ENCODE data around the gene RGS2. TPM values are rescaled to one million over a fixed set of nuclear protein-coding genes. Genes with fewer than 3 reads are reported as not detected.

Gene RGS2
- polyA plus RNA-seq, 1 donor = 116 TPM

DNA sequence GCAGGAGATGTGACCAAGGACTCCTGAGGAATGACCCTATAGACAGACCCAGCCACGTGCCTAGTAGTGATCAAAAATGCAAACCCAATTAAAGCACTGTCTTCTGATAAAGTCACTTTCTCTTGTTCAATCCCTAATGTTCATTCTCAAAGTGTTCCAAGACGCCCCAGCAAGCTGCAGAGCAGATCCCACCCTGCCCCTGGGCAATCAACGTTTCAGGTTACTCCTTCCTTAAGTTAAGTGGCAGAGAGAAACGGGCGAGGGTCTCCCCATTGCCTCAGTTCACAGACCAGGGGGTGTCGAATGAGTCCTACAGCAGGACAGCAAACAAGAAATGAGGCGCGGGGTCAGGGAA lies 699 bp upstream of the RGS2 start:
- Histone ChIP-seq H3K27me3 (ENCODE audit: control insufficient read depth, insufficient read depth, low read length) (no peaks in the 10 kb centered on the region), H3K27ac (ENCODE audit: low read length) (peak overlapping the region; percentile 26), H3K36me3 (ENCODE audit: control insufficient read depth, insufficient read depth, low read length) (peaks cover 11% of the 10 kb centered on the region), H3K9me3 (ENCODE audit: control insufficient read depth, low read depth, low read length) (no peaks in the 10 kb centered on the region), H3K4me3 (ENCODE audit: low read length) (peak overlapping the region; percentile 90), H3K4me1 (ENCODE audit: control insufficient read depth, insufficient read depth, low read length) (peaks cover 25% of the 10 kb centered on the region)
- WGBS (ENCODE audit: insufficient coverage, low lambda C conversion rate) = no CpG with 5 or more reads among the region's 8 CpGs
- DNase-seq = peak in 1 of 2 donors; percentile 64

DNA sequence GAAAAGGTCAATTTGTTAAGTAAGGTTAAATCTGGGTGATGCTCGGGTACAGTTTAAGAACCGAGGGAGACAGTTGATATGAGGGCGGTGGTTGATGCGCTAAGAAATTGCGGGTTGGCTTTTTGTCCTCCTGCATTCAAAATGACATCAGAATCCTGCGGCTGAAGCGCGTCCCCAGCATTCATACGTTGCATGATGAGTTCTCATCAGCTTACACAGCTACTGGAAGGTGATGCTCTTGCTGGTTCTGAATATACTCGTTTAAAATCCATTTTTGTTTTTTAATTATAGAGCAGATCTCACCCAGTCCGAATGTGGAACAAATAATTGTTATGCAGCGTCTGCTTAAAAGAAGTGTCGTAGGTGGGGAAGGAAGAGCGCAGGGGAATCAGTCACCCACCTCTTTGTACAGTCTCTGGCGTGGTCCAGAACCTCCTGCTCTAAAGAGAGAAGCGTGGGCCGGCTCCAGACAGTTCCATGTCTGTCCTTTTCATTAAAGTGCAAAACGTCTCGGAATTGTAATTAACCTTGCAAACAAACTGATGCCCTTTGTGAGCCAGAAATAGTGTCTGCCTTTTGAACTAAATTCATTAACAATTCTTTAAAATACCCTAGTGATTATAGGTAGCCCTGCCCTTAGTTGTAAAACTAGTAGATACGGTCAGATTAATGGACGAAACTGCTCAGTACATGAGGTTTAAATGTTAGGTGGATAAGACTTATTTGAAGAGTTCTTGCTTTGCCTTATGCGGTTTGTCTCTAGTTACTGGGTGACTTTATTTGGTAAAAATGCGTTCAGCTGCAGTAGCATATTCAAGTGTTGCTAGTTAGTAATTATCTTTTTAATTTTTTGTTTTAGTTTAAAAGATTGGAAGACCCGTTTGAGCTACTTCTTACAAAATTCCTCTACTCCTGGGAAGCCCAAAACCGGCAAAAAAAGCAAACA lies 741 bp downstream of the RGS2 start:
- Histone ChIP-seq H3K27me3 (ENCODE audit: control insufficient read depth, insufficient read depth, low read length) (no peaks in the 10 kb centered on the region), H3K36me3 (ENCODE audit: control insufficient read depth, insufficient read depth, low read length) (peaks cover 11% of the 10 kb centered on the region), H3K4me3 (ENCODE audit: low read length) (peak overlapping the region; percentile 90), H3K9me3 (ENCODE audit: control insufficient read depth, low read depth, low read length) (no peaks in the 10 kb centered on the region), H3K4me1 (ENCODE audit: control insufficient read depth, insufficient read depth, low read length) (peaks cover 25% of the 10 kb centered on the region), H3K27ac (ENCODE audit: low read length) (peak overlapping the region; percentile 78)
- 5% methylated on average over 6 of the region's 25 CpGs for WGBS (ENCODE audit: insufficient coverage, low lambda C conversion rate)
- DNase-seq = peak in 1 of 2 donors; percentile 31

DNA sequence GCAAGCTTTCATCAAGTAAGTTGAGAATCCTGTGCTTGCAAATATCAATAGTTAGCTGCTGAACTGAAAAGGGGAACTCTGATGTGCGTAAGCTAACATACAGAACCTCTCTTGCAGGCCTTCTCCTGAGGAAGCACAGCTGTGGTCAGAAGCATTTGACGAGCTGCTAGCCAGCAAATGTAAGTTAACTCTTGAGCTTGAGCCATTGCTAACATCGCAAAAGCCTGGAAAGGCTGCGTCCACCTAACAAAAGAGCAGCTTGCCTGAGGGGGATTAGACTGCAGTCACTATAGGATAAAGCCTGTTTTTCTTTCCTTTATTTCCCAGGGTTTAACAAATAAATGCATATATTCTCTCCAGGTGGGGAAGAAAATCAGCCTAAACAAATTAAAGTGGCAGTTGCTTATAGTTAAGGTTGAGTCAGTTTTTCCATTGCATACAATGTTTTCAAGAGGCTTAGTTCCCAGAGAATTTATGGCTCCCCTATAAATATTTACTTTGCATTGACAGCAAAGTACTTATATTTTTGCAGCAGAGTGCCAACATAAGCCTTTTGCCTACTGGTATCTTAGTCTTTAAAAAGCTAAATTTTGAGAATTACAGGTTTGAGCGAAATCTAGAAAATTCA lies 1.5 kb downstream of the RGS2 start:
- peak; percentile 31 to 67 for DNase-seq
- no CpG with 5 or more reads among the region's 5 CpGs for WGBS (ENCODE audit: insufficient coverage, low lambda C conversion rate)
- peaks cover 25% of the 10 kb centered on the region for H3K4me1 ChIP-seq (ENCODE audit: control insufficient read depth, insufficient read depth, low read length)

DNA sequence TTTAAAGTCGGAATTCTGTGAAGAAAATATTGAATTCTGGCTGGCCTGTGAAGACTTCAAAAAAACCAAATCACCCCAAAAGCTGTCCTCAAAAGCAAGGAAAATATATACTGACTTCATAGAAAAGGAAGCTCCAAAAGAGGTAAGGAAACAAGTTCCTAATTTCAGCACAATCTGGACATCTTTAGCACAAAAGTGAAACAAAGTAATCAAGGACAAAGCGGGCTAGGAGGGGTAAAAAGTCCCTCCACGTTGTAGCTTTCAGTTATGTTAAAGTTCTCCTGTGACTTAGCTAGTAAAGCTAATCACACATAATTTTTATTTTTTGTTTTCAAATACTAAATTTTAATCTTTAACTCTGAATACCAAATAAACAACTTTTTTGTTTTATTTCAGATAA lies 2.2 kb downstream of the RGS2 start:
- WGBS (ENCODE audit: insufficient coverage, low lambda C conversion rate) = no CpG with 5 or more reads among the region's 3 CpGs
- peak overlapping the region; percentile 78 for H3K27ac ChIP-seq (ENCODE audit: low read length)
- H3K27me3 ChIP-seq (ENCODE audit: control insufficient read depth, insufficient read depth, low read length) = no peaks in the 10 kb centered on the region
- no peaks in the 10 kb centered on the region for H3K9me3 ChIP-seq (ENCODE audit: control insufficient read depth, low read depth, low read length)
- H3K4me3 ChIP-seq (ENCODE audit: low read length) = peak overlapping the region; percentile 90
- peak in 1 of 2 donors; percentile 13 for DNase-seq
- peaks cover 11% of the 10 kb centered on the region for H3K36me3 ChIP-seq (ENCODE audit: control insufficient read depth, insufficient read depth, low read length)
- peaks cover 25% of the 10 kb centered on the region for H3K4me1 ChIP-seq (ENCODE audit: control insufficient read depth, insufficient read depth, low read length)

More for the DNA sequence above, 1.5 kb downstream of the RGS2 start:
- no peaks in the 10 kb centered on the region for H3K9me3 ChIP-seq (ENCODE audit: control insufficient read depth, low read depth, low read length)
- H3K27ac ChIP-seq (ENCODE audit: low read length) = peak overlapping the region; percentile 78
- H3K27me3 ChIP-seq (ENCODE audit: control insufficient read depth, insufficient read depth, low read length) = no peaks in the 10 kb centered on the region
- peaks cover 11% of the 10 kb centered on the region for H3K36me3 ChIP-seq (ENCODE audit: control insufficient read depth, insufficient read depth, low read length)
- peak overlapping the region; percentile 90 for H3K4me3 ChIP-seq (ENCODE audit: low read length)

DNA sequence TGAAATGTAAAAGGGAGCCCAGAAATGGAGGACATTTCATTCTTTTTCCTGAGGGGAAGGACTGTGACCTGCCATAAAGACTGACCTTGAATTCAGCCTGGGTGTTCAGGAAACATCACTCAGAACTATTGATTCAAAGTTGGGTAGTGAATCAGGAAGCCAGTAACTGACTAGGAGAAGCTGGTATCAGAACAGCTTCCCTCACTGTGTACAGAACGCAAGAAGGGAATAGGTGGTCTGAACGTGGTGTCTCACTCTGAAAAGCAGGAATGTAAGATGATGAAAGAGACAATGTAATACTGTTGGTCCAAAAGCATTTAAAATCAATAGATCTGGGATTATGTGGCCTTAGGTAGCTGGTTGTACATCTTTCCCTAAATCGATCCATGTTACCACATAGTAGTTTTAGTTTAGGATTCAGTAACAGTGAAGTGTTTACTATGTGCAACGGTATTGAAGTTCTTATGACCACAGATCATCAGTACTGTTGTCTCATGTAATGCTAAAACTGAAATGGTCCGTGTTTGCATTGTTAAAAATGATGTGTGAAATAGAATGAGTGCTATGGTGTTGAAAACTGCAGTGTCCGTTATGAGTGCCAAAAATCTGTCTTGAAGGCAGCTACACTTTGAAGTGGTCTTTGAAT lies 2.9 kb downstream of the RGS2 start:
- WGBS (ENCODE audit: insufficient coverage, low lambda C conversion rate) = 100% methylated on average over 1 of the region's 6 CpGs
- H3K9me3 ChIP-seq (ENCODE audit: control insufficient read depth, low read depth, low read length) = no peaks in the 10 kb centered on the region
- peaks cover 25% of the 10 kb centered on the region for H3K4me1 ChIP-seq (ENCODE audit: control insufficient read depth, insufficient read depth, low read length)
- H3K4me3 ChIP-seq (ENCODE audit: low read length) = no peak overlapping the region
- peaks cover 11% of the 10 kb centered on the region for H3K36me3 ChIP-seq (ENCODE audit: control insufficient read depth, insufficient read depth, low read length)
- peak overlapping the region; percentile 78 for H3K27ac ChIP-seq (ENCODE audit: low read length)
- peak in 1 of 2 donors; percentile 55 for DNase-seq
- no peaks in the 10 kb centered on the region for H3K27me3 ChIP-seq (ENCODE audit: control insufficient read depth, insufficient read depth, low read length)

DNA sequence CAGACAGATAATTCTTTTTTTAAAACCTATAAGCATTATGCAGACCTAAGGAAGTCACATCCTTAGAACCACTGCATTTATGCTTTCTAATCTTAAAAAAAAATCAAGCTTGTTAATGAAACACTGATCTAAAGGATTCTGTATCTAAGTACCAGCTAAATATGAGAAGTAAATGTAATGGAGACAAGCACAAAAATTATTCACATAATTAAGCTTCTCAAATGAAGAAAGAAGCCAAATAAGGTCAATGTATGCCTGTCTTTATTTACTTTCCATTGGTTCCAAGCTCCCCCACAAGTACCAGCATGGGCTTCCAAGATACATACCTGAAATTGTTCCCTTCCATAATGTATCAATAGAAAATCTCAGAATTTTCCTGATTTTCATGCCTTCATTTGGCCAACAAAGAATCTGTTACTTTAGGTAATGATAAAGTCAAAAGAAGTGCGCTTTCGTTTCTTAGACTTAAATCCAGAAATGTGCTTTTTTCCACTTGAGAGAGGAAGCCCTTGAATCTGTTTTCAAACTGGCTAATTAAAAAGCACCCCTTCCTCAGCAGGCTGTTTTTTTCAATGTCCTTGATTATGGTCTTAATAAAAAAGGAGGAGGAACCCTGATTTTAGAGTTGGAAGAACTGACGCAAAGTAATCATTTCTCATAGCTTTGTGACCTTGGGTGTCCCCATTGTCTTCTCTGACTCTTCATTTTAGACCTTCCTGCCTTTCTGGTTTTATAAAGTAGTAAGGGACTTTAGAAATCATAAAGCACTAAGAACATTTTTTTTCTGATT lies 3.8 kb downstream of the RGS2 start:
- Histone ChIP-seq H3K36me3 (ENCODE audit: control insufficient read depth, insufficient read depth, low read length) (peaks cover 11% of the 10 kb centered on the region), H3K9me3 (ENCODE audit: control insufficient read depth, low read depth, low read length) (no peaks in the 10 kb centered on the region), H3K4me3 (ENCODE audit: low read length) (no peak overlapping the region)

DNA sequence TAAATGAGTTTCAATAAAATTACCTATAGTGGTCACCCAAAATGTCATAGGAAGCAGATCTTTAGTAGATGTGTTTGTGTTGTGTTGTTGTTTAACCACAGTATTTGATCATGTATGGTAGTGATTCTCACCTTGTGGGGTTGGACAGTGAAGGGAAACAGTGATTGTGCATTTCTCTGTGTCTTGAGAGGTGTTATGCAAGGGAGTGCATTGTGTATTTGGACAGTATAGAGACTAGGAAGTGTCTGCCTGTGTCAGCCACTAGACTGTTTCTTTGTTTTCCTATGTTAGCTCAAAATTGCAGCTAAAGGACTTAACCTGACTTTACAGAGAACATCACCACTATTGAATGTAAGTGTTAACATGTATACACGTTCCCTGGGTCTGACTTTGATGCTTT lies 6.0 kb downstream of the RGS2 start:
- H3K27me3 ChIP-seq (ENCODE audit: control insufficient read depth, insufficient read depth, low read length) = no peaks in the 10 kb centered on the region

More for the DNA sequence above, 3.8 kb downstream of the RGS2 start:
- H3K4me1 ChIP-seq (ENCODE audit: control insufficient read depth, insufficient read depth, low read length) = peaks cover 23% of the 10 kb centered on the region
- WGBS (ENCODE audit: insufficient coverage, low lambda C conversion rate) = 100% methylated on average over 1 of the region's 3 CpGs
- H3K27me3 ChIP-seq (ENCODE audit: control insufficient read depth, insufficient read depth, low read length) = no peaks in the 10 kb centered on the region
- DNase-seq = no peak
- no peak overlapping the region for H3K27ac ChIP-seq (ENCODE audit: low read length)

DNA sequence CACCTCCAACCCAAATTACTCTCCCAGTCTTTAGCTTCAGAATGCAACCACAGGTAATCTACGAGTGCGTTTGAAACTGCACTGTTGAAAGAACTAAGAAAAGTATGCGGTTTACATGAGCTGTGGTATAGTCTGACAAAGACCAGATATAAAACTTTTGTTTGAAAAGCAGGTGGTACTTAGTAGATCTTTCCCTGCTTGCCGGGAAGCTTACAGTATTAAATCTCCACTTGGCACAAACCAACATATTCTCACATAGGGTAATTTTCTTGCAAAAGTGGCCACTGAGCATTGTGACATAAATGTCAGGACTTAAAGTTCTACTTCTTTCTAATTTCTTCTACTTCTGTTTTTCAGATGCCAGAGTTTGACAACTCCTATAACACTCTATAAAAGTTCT lies 8.4 kb downstream of the RGS2 start:
- H3K4me3 ChIP-seq (ENCODE audit: low read length) = no peak overlapping the region
- no peaks in the 10 kb centered on the region for H3K27me3 ChIP-seq (ENCODE audit: control insufficient read depth, insufficient read depth, low read length)
- 67% methylated on average over 1 of the region's 4 CpGs for WGBS (ENCODE audit: insufficient coverage, low lambda C conversion rate)
- no peaks in the 10 kb centered on the region for H3K4me1 ChIP-seq (ENCODE audit: control insufficient read depth, insufficient read depth, low read length)
- no peaks in the 10 kb centered on the region for H3K36me3 ChIP-seq (ENCODE audit: control insufficient read depth, insufficient read depth, low read length)
- H3K9me3 ChIP-seq (ENCODE audit: control insufficient read depth, low read depth, low read length) = no peaks in the 10 kb centered on the region
- DNase-seq = no peak
- no peak overlapping the region for H3K27ac ChIP-seq (ENCODE audit: low read length)

More for the DNA sequence above, 6.0 kb downstream of the RGS2 start:
- H3K36me3 ChIP-seq (ENCODE audit: control insufficient read depth, insufficient read depth, low read length) = peaks cover 11% of the 10 kb centered on the region
- peaks cover 16% of the 10 kb centered on the region for H3K4me1 ChIP-seq (ENCODE audit: control insufficient read depth, insufficient read depth, low read length)
- H3K4me3 ChIP-seq (ENCODE audit: low read length) = no peak overlapping the region
- DNase-seq = no peak
- WGBS (ENCODE audit: insufficient coverage, low lambda C conversion rate) = no CpG with 5 or more reads among the region's 1 CpG
- H3K27ac ChIP-seq (ENCODE audit: low read length) = no peak overlapping the region
- H3K9me3 ChIP-seq (ENCODE audit: control insufficient read depth, low read depth, low read length) = no peaks in the 10 kb centered on the region

DNA sequence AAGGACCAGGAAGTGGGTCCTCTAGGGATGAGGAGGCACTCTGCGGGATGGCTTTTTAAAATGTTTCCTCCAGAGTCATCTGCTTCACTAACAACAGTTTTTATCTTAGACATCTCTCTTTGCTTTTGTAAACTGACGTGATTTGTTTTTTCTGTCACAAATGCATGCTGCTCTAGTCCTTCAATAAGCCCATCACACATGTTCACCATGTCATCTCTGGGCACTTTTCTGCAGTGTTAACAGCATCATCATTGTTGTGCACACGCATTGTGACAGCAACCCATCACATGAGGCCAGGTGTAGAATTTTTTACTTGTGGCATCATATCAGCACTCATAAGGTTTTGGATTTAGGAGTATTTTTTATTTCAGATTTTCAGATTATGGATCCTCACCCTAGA lies 12.5 kb downstream of the RGS2 start:
- H3K4me3 ChIP-seq (ENCODE audit: low read length) = no peak overlapping the region
- DNase-seq = no peak
- 83% methylated on average over 1 of the region's 3 CpGs for whole genome bisulfite sequencing (ENCODE audit: insufficient coverage, low lambda C conversion rate)
- no peaks in the 10 kb centered on the region for H3K36me3 ChIP-seq (ENCODE audit: control insufficient read depth, insufficient read depth, low read length)
- no peaks in the 10 kb centered on the region for H3K9me3 ChIP-seq (ENCODE audit: control insufficient read depth, low read depth, low read length)
- H3K27me3 ChIP-seq (ENCODE audit: control insufficient read depth, insufficient read depth, low read length) = no peaks in the 10 kb centered on the region
- H3K27ac ChIP-seq (ENCODE audit: low read length) = no peak overlapping the region
- H3K4me1 ChIP-seq (ENCODE audit: control insufficient read depth, insufficient read depth, low read length) = no peaks in the 10 kb centered on the region

DNA sequence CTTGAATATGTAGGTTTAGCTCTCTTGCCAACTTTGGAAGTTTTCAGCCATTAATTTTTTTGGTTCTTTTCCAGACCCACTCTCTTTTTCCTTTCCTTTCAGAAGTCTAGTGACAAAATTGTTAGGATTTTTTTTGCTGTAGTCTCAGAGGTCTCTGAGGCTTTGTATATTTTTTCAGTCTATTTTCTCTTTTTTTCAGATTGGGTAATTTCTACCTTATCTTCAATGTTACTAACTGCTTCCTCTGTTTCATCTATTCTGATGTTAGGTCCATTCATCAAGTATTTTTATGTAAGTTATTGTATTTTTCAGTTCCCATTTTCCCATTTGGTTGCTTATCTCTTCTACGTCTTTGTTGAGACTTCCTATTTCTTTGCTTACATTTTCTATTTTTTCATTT lies 15.7 kb downstream of the RGS2 start:
- no peaks in the 10 kb centered on the region for H3K27me3 ChIP-seq (ENCODE audit: control insufficient read depth, insufficient read depth, low read length)
- WGBS (ENCODE audit: insufficient coverage, low lambda C conversion rate) = 0% methylated on average over 1 of the region's 1 CpG
- no peaks in the 10 kb centered on the region for H3K36me3 ChIP-seq (ENCODE audit: control insufficient read depth, insufficient read depth, low read length)
- H3K4me1 ChIP-seq (ENCODE audit: control insufficient read depth, insufficient read depth, low read length) = no peaks in the 10 kb centered on the region
- no peak for DNase-seq
- H3K9me3 ChIP-seq (ENCODE audit: control insufficient read depth, low read depth, low read length) = no peaks in the 10 kb centered on the region
- no peak overlapping the region for H3K27ac ChIP-seq (ENCODE audit: low read length)
- H3K4me3 ChIP-seq (ENCODE audit: low read length) = no peak overlapping the region
